ENCODE data around the gene TAS2R50.
"Not testable (repeated sequence)": the region's sequence is repeated elsewhere in the genome, so short reads cannot be mapped to it uniquely, and the experiment has no call there.

Gene TAS2R50, protein sequence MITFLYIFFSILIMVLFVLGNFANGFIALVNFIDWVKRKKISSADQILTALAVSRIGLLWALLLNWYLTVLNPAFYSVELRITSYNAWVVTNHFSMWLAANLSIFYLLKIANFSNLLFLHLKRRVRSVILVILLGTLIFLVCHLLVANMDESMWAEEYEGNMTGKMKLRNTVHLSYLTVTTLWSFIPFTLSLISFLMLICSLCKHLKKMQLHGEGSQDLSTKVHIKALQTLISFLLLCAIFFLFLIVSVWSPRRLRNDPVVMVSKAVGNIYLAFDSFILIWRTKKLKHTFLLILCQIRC

DNA sequence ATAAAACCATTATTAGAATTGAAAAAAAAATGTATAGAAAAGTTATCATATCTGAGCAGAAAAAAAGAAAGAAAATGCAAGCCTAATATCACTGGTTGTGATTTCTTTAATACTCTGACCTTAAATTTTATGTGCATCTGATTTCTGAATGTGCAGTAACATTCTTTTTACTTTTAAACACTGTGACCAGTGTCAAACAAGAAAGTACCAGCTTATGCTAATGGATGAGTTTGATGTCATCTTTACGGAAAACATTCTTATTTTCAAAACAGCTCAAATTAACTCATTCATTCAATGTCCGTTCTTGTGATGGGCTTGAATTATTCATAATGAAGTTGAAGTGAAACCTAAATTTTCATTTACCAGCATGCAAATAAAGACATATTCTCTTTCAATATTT lies at the start of gene TAS2R50:
Gene TAS2R50, minus strand, starts transcription at position 101 of the 400 bp plus-strand sequence. Its CDS starts 52 bp downstream, at position 49.
- FAIRE-seq: no peak

DNA sequence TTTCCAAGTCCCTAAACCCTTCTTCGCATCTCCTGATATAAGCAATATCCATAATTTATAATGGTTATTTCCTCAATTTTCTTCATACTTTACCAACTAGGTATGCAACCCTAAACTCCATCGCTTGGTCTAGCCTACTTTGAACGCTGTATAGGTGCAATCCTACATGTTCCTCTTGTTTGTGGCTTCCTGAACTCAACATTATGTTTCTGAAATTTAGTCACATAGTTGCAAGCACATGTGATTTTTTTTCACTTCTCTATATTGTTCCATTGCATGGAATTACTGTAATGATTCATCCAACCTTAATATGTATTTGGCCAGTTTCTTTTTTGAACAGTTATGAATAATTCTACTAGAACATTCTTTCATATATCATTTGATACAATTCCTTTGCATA lies 47.2 kb upstream of the TAS2R50 start:
- not testable (repeated sequence) for FAIRE-seq

DNA sequence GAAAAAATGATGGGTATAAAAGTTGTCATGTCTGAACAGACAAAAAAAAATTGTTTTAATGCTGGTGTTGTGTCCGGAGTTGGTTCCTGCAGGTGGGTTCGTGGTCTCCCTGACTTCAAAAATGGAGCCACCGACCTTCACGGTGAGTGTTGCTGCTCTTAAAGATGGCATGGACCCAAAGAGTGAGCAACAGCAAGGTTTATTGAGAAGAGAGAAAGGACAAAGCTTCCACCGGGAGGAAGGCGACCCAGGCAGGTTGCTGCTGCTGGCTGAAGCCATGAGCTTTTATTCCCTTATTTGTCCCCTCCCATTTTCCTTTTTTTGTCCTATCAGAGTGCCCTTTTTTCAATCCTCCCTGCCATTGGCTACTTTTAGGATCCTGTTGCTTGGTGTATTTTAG lies 44.6 kb upstream of the TAS2R50 start, which contains the start of gene TAS2R31:
Gene TAS2R31, minus strand, starts transcription at position 101 of the 400 bp plus-strand sequence. Its CDS starts 72 bp downstream, at position 29.
- FAIRE-seq: no peak

DNA sequence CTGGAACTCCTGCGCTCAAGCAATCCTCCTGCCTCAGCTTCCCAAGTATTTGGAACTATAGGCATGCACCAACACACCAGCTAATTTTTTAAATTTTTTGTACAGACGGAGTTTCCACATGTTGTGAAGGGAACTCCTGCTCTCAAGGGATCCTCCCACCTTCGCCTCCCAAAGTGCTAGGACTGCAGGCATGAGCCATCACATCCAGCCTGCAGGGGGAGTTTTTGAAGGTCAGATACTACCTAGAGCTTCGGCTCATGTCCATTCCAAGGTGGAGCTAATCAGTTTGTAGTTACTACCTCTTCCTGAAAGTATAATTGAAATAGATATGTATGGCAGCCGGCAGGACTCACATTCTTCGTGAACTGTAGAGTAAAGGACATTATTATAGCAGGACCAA lies 39.4 kb upstream of the TAS2R50 start:
- FAIRE-seq: no peak

DNA sequence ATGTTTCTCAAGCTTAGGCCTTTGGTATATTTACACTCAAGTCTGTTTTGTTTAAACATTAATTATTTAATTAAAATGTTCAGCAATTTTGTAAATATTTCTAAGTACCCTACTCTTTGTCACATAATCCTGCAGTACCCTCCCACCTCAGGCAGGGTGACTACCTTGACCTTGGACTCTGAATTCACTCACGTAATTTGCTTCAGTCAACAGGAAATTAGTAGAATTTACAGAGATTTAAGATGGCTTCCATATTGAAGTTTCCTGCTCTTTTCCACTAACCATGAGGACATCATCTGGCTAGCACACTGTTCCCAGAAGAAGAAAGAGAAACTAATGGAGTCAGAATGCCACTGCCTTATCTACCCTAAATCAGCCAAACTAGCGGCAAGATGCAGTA lies 36.7 kb upstream of the TAS2R50 start:
- FAIRE-seq: no peak

DNA sequence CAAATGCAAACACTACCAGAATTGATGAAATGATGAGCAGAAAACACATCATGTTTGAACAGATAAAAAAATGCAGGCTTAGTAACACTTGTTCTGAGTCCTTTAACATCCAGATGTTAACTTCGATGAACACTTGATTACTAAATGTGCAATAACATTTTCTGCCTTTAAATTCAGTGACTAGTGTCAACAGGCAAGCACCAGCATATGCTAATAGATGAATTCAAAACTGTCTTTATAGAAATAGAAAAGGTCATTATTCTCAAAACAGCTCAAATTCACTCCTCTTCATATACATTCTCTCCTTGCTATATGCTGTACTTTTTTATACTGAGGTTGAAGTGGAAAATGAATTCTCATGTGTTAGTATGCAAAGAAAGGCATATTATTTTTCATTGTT lies 35.8 kb upstream of the TAS2R50 start, which contains the start of gene TAS2R19:
Gene TAS2R19, minus strand, starts transcription at position 101 of the 400 bp plus-strand sequence. Its CDS starts 49 bp downstream, at position 52.
- no peak for FAIRE-seq

DNA sequence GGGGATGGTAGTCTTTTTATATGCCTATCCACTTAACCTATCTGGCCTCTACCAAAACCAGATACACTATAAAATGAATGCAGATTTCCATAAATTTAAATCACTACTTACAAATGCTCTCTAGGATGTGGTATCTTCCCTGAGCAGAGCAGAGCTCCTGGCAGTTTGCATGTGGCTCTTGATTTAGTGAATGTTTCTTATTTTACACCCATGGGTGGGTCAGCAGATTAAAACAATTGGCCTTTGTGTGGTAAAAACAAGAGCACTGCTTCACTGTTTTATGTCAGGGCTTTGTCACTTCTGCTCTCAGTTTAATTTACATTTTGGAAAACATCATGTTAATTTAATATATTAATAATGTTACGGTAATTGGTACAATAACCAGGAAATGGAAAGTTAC lies 30.2 kb upstream of the TAS2R50 start:
- FAIRE-seq: no peak

DNA sequence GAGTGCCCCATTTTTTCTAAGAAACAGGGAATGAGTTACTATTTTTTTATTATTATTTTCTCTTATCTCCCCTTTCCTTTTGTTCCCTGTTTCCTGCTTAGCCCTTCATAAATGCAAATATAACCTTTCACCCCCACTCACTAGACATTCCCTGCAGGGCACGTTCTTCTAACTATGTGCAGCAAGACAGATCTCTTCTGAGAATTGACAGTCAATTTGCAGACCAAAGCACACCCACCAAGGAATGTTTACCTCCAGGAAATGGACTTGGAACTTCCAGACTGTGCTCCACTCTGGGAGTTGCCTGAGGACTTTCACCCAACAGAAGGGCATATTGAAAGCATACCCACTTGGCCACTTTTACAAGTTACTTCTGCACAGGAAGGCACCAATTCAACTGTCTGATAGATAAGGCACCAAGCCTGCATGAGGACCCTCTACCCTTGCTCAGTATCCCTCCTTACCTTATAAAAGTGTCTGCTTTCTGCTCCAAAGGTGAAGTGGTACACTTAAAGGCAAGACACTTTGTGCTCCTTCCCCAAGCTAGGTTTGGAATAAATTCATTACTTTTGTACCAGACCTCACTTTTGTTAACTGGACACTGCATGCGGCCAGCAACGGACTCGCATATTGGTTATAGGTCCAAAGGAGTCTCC lies 29.2 kb upstream of the TAS2R50 start:
- FAIRE-seq: peak; percentile 24

DNA sequence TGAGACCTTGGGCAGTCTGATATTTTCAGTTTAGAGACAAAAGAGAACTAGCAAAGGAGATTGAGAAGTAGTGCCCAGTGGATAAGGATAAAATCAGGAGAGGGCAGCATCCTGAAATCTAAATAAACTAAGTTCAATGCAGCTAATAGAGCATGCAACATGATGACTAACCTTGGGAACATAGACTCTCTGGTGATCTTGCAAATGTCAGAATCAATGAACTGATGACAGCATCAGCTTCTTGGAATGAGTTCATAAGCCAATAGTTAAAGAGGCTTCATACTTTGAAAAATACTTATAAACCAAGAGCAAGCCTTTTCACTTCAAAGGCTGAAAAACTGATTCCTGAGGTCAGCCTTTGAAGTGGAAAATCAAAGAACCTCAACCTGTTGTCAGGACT lies 27.5 kb upstream of the TAS2R50 start:
- no peak for FAIRE-seq

DNA sequence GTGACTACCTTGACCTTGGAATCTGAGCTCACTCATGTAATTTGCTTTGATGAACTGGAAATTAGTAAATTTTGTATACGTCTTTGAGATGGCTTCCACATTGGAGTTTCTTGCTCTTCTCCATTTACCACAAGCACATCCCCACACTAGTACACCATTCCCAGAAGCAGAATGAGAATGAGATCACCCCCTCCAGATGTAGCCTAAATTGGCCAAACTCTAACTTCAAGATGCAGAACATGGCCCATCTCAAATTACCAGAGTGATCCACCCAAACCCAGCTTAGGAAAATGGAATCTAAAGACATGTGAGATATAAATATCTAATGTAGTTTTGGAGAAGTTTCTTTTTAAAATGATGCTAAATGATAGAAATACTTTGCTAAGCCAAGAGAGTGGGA lies 20.9 kb upstream of the TAS2R50 start:
- FAIRE-seq: no peak

DNA sequence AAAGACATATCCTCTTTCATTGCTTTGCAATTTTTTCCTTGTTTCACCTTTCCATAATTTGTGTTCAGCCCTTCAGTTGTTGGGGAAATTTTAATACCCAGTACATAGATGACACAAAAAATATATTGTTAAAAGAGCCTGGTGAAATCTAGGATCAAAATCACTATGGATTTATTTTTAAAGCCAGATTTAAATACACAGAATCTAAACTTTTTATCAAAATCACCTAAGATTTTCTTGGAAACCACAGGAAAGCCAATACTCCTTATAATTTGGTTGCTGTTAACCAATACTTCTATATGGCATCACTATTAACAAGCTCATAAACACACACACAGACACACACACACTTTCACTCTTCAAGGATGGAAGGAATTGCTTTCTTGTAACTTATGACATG lies 11.5 kb upstream of the TAS2R50 start, which contains the start of gene TAS2R20:
Gene TAS2R20, minus strand, starts transcription at position 101 of the 400 bp plus-strand sequence. CDS start 429 bp downstream, outside the sequence.
- FAIRE-seq: no peak

DNA sequence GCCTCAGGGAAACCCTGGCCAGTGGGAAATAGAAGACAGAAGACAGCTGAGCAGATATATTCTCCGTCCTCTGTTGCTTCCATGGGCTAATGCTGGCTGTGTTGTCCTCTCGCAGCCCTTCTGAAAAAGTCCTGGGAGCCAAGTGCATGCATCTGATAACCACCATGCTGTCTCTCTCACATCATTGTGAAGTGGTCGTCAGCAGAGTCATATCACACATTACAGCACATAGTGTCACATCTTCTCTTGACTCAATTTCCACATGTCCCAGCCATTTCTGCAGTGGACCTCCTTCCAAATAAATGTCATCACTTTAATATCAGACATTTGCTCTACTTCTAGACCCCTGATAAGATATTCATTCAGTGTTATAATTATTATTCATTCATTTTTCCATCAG lies 7.6 kb upstream of the TAS2R50 start:
- no peak for FAIRE-seq

DNA sequence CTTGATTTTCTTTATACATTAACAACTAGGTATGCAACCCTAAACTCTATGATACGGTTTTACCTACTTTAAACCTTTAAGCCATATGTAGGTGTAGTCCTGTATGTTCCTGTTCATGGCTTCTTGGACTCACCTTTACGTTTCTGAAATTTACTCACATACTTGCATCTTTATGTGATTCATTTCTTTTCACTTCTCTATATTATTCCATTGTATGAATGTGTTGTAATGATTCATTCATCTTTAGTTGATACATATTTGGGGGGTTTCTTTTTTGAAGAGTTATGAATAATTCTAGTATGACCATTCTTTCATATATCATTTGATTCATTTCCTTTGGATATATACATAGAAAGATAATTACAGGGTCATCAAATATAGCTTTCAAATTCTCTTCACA lies 2.4 kb upstream of the TAS2R50 start:
- FAIRE-seq: no peak

DNA sequence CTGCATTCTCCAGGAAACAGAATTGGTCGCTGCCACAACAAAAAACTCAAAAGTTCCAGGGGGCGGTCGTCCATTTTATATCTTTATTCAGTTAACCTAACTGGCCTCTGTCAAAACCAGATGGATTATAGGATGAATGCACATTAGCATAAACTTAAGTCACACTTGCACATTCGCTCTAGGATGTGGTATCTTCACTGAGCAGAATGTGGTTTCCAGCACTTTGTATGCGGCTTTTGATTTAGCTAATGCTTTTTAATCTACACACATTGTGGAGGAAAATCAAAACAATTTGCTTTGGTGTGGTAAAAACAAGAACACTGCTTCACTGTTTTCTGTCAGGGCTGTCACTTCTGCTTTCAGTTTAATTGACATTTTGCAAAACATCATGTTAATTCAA lies 4.5 kb downstream of the TAS2R50 start:
- FAIRE-seq: no peak

DNA sequence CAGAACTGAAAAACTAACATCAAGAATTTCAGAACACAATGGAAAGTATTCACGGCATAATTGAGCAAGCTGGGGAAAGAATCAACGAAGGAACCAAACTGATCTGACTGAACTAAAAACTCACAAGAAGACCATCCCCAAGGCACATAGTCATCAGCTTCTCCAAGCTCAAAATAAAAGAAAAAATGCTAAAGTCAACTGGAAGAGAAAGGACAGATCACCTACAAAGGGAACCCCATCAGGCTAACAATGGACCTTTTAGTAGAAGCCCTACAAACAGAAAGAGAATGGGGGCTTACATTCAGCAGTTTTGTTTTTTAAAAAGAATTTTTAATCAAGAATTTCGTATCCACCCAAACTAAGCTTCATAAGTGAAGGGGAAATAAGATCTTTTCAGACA lies 11.7 kb downstream of the TAS2R50 start:
- FAIRE-seq: no peak

DNA sequence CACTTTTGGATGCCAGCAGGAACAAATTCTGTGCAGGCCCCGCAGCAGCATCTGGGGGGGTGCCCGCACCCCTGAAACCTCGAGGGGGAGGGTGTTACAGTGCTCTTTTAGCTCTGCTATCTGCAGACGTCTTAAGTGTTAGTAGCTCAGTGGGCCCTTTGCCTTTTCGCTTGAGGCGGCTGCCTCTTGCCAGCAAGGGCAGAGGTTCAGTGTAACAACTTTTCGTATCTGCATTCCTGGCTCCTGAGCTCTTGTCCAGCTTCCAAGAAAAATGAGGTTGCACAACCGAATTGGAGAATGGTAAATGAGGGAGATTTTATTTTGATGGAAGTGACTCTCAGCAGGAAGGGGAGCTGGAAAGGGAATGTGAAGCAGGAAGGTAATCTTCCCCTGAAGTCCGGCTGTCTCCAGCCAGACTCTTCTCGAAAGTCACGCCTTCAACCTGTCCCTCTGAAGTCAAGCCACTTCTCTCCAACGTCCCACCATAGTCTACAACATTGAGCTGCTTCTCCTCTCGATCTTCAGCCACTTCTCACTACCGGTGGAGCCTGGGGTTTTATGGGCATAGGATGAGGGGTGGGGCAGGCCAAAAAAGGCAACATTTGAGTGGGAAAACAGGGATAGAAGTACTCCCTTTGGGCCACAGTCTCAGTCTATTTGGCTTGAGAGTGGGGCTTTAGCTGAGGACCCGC lies 17.8 kb downstream of the TAS2R50 start:
- no peak for FAIRE-seq

DNA sequence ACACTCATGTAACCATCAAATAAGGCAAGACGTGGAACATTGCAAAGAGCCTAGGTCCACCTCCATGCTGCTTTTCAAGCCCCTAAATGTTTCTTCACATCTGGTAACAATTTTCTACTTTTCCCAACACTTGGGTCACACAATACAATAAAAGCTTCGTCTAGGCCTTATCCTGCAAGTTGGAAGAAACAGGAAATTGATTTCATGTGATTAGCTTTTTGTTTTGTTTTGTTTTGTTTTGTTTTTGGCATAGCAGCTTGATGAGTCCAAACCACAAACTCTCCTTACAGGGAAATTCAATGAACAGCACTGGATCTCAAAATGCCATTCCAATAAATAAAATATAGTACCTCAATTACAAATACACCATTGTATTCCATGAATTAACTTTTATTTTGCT lies 19.3 kb downstream of the TAS2R50 start:
- FAIRE-seq: no peak

DNA sequence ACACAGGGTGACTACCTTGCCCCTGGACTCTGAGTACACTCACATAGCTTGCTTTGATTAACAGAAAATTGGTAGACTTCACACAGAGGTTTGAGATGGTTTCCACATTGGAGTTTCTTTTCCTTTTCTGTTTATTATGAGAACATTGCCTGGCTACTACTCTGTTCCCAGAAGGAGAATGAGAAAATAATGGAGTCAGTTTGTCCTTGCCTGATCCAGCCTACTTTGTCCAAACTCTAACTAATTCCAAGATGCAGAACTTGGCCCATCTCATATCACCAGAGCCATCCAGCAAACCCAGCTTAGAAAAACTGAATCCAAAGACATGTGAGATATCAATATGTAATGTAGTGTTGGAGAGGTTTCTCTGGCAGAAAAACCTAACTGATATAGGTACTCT lies 20.4 kb downstream of the TAS2R50 start:
- FAIRE-seq: no peak

DNA sequence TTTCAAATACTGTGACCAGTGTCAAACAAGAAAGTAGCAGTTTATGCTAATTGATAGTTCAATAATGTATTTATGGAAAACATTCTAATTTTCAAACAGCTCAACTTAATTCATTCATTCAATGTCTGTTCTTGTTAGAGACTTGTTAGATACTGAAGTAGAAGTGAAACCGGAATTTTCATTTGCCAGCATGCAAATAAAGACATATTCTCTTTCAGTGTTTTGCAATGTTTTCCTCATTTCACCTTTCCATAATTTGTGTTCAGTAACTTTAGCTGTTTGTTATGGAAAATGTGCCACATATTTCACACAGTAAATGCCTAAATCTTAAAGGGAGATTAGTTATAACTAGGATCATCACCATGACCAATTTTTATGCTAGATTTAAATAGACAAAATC lies 21.2 kb downstream of the TAS2R50 start:
- FAIRE-seq: no peak

DNA sequence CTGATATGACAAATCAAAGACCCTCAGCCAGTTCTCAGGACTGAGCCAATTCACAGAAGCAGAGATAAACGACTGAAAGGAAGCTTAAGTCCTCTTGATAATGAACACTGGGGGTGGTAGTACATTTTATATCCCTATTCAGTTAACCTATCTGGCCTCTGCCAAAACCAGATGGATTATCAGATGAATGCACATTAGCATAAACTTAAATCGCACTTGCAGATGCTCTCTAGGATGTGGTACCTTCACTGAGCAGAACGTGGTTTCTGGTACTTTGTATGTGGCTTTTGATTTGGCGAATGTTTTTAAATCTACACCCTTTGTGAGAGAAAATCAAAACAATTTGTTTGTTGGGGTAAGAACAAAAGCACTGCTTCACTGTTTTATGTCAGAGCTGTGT lies 26.5 kb downstream of the TAS2R50 start:
- no peak for FAIRE-seq

DNA sequence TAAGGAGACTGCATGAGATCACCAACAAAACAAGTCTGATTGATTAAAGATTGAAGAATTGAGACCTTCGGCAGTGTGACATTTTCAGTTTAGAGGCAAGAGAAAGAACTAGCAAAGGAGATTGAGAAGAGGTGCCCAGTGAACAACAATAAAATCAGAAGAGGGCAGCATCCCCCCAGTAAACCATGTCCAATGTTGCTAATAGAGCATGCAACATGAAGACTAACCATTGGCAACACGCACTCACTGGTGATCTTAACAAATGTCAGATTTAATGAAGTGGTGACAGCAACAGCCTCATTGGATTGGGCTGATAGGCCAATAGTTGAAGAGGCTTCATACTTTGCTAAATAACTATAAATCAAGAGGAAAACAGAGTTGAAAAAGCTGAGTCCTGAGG lies 26.9 kb downstream of the TAS2R50 start:
- no peak for FAIRE-seq

DNA sequence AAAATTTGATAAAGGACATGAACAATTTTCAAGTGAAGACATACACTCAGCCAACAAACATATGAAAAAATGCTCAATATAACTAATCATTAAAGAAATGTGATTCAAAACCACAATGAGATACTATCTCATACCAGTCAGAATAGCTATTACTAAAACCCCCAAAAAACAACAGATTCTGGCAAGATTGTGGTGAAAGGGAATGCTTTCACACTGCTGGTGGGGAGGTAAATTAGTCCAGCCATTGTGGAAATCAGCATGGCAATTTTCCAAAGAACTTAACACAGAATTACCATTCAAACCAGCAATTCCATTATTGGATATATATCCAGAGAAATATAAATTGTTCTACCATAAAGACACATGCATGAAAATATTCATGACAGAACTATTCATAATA lies 29.0 kb downstream of the TAS2R50 start:
- no peak for FAIRE-seq

DNA sequence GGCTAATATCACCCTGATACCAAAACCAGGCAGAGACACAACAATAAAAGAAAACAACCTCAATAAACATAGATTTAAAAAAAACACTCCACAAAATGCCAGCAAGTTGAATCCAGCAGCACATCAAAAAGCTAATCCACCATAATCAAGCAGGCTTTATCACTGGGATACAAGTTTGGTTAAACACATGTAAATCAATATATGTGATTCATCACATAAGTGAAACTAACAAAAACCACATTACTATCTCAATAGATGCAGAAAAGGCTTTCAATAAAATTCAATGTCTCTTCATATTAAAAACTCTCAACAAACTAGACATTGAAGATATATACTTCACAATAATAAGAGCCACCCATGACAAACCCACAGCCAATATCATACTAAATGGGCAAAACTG lies 30.6 kb downstream of the TAS2R50 start:
- no peak for FAIRE-seq

DNA sequence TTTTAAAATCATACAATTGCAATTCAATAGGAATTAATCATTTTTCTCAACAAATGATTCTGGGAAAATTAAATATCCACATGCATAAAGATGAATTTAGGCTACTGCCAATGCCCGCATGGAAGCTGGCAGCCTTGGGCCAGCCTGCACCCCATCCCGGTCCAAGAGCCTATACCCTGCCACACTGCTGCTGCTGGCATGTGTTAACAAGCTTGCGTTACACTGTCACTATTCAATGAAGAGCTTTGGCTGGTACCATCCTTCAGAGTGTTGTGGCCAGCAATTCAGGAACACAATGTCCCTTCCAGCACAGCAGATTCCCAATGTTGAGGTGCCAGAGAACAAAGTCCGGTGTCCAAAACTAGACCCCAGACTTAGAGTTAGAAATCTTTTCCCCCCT lies 34.1 kb downstream of the TAS2R50 start:
- no peak for FAIRE-seq
